Smooth muscle cell (in vitro differentiated cells): ENCODE measurements around the gene TFF2. TPM values are rescaled to one million over a fixed set of nuclear protein-coding genes. Genes with fewer than 3 reads are reported as not detected.

Experiments
- DNase-seq: peaks from one replicate; lab custom pipeline; 2025; ENCODE audit not compliant: unreplicated experiment; lab: John Stamatoyannopoulos, UW
- H2AFZ ChIP-seq: fragments of 200-600 bp; sonication (generic); 2 replicates; pipeline ENCODE4 v1.6.0; 2016; ENCODE audit warnings: antibody characterized with exemption, low read depth, mild to moderate bottlenecking
- H3F3A ChIP-seq: fragments of 200-600 bp; sonication (generic); 2 replicates; pipeline ENCODE4 v1.6.0; 2017; ENCODE audit warnings: antibody characterized with exemption, low read depth
- H3K27ac ChIP-seq: fragments of 200-600 bp; sonication (generic); 2 replicates; pipeline ENCODE4 v1.5.1; 2016; ENCODE audit warnings: low read depth, mild to moderate bottlenecking
- H3K27me3 ChIP-seq: fragments of 200-600 bp; sonication (generic); 2 replicates; pipeline ENCODE4 v1.6.1; 2016; ENCODE audit warnings: low read depth, mild to moderate bottlenecking
- H3K36me3 ChIP-seq: fragments of 200-600 bp; sonication (generic); 2 replicates; pipeline ENCODE4 v1.5.1; 2016; ENCODE audit warnings: low read depth
- H3K4me1 ChIP-seq: fragments of 200-600 bp; sonication (generic); 2 replicates; pipeline ENCODE4 v1.5.1; 2016; ENCODE audit warnings: low read depth
- H3K4me2 ChIP-seq: fragments of 200-600 bp; sonication (generic); 2 replicates; pipeline ENCODE4 v1.6.0; 2016; ENCODE audit warnings: mild to moderate bottlenecking
- H3K4me3 ChIP-seq: fragments of 200-600 bp; sonication (generic); 2 replicates; pipeline ENCODE4 v1.5.1; 2016; ENCODE audit warnings: mild to moderate bottlenecking
- H3K79me2 ChIP-seq: fragments of 200-600 bp; sonication (generic); 2 replicates; pipeline ENCODE4 v1.6.0; 2016; ENCODE audit warnings: low read depth, mild to moderate bottlenecking
- H3K9ac ChIP-seq: fragments of 200-600 bp; sonication (generic); 2 replicates; pipeline ENCODE4 v1.6.0; 2016; ENCODE audit warnings: low read depth
- H3K9me3 ChIP-seq: fragments of 200-600 bp; sonication (generic); replicated peaks from 2 replicates; pipeline ENCODE4 v1.5.1; 2016; ENCODE audit warnings: low read depth
- H4K20me1 ChIP-seq: fragments of 200-600 bp; sonication (generic); 2 replicates; pipeline ENCODE4 v1.6.0; 2016; ENCODE audit warnings: low read depth
- CTCF ChIP-seq: fragments of 200-600 bp; sonication (generic); IDR thresholded peaks from 2 replicates; pipeline ENCODE4 v1.5.1; 2017; ENCODE audit warnings: borderline replicate concordance, mild to moderate bottlenecking, antibody characterized with exemption; ENCODE audit not compliant: insufficient read depth, poor library complexity, severe bottlenecking
- WGBS: methylation state at CpG from one replicate; pipeline ENCODE4 v1.1.7; 2016; ENCODE audit warnings: low lambda C conversion rate; 5-methylcytosine and 5-hydroxymethylcytosine counted together
- polyA plus RNA-seq: library from polyadenylated mRNA; unstranded; fragments of >200 nt; fragmentation: Nextera tagmentation; extraction: Ambion mirVana; gene quantifications from 2 replicates; pipeline ENCODE4 v1.2.1, GENCODE V29; 2016
- total RNA-seq: library from RNA; depleted of rRNA; stranded (reverse); fragments of >200 nt; gene quantifications from 2 replicates; pipeline ENCODE4 v1.2.3, GENCODE V29; 2014

Gene TFF2
- total and polyA plus RNA-seq, 2 experiments from 2014 or later = not detected

GRCh38 chr21:42381347-42381984, 30.7 kb upstream of the TFF2 start:
- Histone ChIP-seq H3K4me3 (no peak overlapping the region), H3K9ac (no peak overlapping the region), H3K4me1 (no peaks in the 10 kb centered on the region), H3K27ac (no peak overlapping the region), H3K36me3 (no peaks in the 10 kb centered on the region), H3K9me3 (no peaks in the 10 kb centered on the region), H3K79me2 (no peaks in the 10 kb centered on the region), H3K4me2 (no peak overlapping the region), H3K27me3 (no peaks in the 10 kb centered on the region), H4K20me1 (no peaks in the 10 kb centered on the region), H2AFZ (no peak overlapping the region), H3F3A (no peaks in the 10 kb centered on the region)
- DNase-seq = no peak
- WGBS = 24% methylated on average over 1 of the region's 1 CpG
- TF ChIP-seq CTCF = peak; percentile 40

GRCh38 chr21:42379426-42380215, 28.8 kb upstream of the TFF2 start:
- Histone ChIP-seq H3F3A (no peaks in the 10 kb centered on the region), H3K4me2 (no peak overlapping the region), H3K9me3 (no peaks in the 10 kb centered on the region), H3K79me2 (no peaks in the 10 kb centered on the region), H3K4me1 (no peaks in the 10 kb centered on the region), H4K20me1 (no peaks in the 10 kb centered on the region), H3K27me3 (no peaks in the 10 kb centered on the region), H3K9ac (no peak overlapping the region), H3K4me3 (no peak overlapping the region), H2AFZ (no peak overlapping the region), H3K27ac (no peak overlapping the region), H3K36me3 (no peaks in the 10 kb centered on the region)
- DNase-seq = no peak
- TF ChIP-seq CTCF = no peak
- 83% methylated on average over 17 of the region's 17 CpGs for WGBS

- H3K27me3 ChIP-seq = no peaks in the 10 kb centered on the region
- no peak overlapping the region for H3K4me3 ChIP-seq
- TF ChIP-seq CTCF = no peak
- H3K4me2 ChIP-seq = no peak overlapping the region
- H3K9me3 ChIP-seq = no peaks in the 10 kb centered on the region
- no peak for DNase-seq
- no peaks in the 10 kb centered on the region for H3K36me3 ChIP-seq
- no peaks in the 10 kb centered on the region for H3F3A ChIP-seq
- no peaks in the 10 kb centered on the region for H4K20me1 ChIP-seq
- no peak overlapping the region for H3K9ac ChIP-seq
- WGBS = 85% methylated on average over 8 of the region's 8 CpGs
- H2AFZ ChIP-seq = no peak overlapping the region
- H3K4me1 ChIP-seq = no peaks in the 10 kb centered on the region
- H3K79me2 ChIP-seq = no peaks in the 10 kb centered on the region
- H3K27ac ChIP-seq = no peak overlapping the region
Observed at GRCh38 chr21:42378418-42378817, 27.6 kb upstream of the TFF2 start.
